GM12878 (cell line): Measurements from ENCODE around the gene ZNF620. TPM values are rescaled to one million over a fixed set of nuclear protein-coding genes. Genes with fewer than 3 reads are reported as not detected.

ENCODE experiments used
- polyA plus RNA-seq, 11 experiments: library from polyadenylated mRNA; depleted of rRNA in 4 of 11; unstranded in 6 of 11; stranded (reverse) in 5 of 11; fragments of >200 nt; fragmentation: Nextera tagmentation in 4 of 11; fragmentation: Illumina TruSeq in 1 of 11; extraction: Ambion mirVana in 4 of 11; extraction: Trizol in 1 of 11; gene quantifications; 1 replicate in 1 of 11; 2 replicates in 10 of 11; pipeline versions ENCODE4 v1.2.1 to v1.2.3, GENCODE V29; 2011 to 2016; ENCODE audit warnings: inconsistent platforms in 2 of 11, missing spikeins in 2 of 11, low read depth in 1 of 11
- small RNA-seq: library from RNA; depleted of rRNA; stranded (forward); fragments of <200 nt; gene quantifications from one replicate; pipeline ENCODE3, GENCODE V24; 2014
- total RNA-seq, 4 experiments: library from RNA; depleted of rRNA in 3 of 4; stranded (reverse); fragments of >200 nt in 3 of 4; fragmentation: Illumina TruSeq in 1 of 4; extraction: Trizol in 1 of 4; gene quantifications; 2 replicates each; pipeline versions ENCODE4 v1.2.1 to v1.2.3, GENCODE V29; 2013 to 2021

The ZNF620 gene
- total and polyA plus RNA-seq, 10 of the 15 experiments (the other 5 are each of a cell fraction or from before 2014, with no cell fraction given): 1.3 to 4.3 (median 2.2) TPM

Small RNAs within 50 kb of the gene (small RNA-seq; reads per million reads assigned to genes)
- 0.16 reads per million for gene RNU5B-2P

Other genes with a start within 250 kb of the ZNF620 start
- 15.4 and 18.4 TPM in 2 replicates for gene EIF1B, start 196.3 kb upstream of the ZNF620 start, total RNA-seq (2014; rRNA removed)
- gene EIF1B, start 196.3 kb upstream of the ZNF620 start, total RNA-seq (2014; rRNA removed; fragmentation: Illumina TruSeq; extraction: Trizol): 35.7 and 36.2 TPM in 2 replicates
- gene EIF1B, start 196.3 kb upstream of the ZNF620 start, total RNA-seq (2021): 35.7 and 38.9 TPM in 2 replicates
- 28.8 and 34.8 TPM in 2 replicates for gene EIF1B, start 196.3 kb upstream of the ZNF620 start, polyA plus RNA-seq (2011; rRNA removed)
- 50.0 and 50.2 TPM in 2 replicates for gene EIF1B, start 196.3 kb upstream of the ZNF620 start, polyA plus RNA-seq (2014; fragmentation: Illumina TruSeq; extraction: Trizol)
- 10 to 100 TPM; 69.3 to 75.6 TPM for gene EIF1B, start 196.3 kb upstream of the ZNF620 start, polyA plus RNA-seq (2014; fragmentation: Nextera tagmentation; extraction: Ambion mirVana)
- 31.4 and 32.4 TPM in 2 replicates for gene EIF1B, start 196.3 kb upstream of the ZNF620 start, polyA plus RNA-seq (2014; rRNA removed)
- gene EIF1B, start 196.3 kb upstream of the ZNF620 start, polyA plus RNA-seq (2016; fragmentation: Nextera tagmentation; extraction: Ambion mirVana): 10 to 100 TPM; 69.4 to 72.5 TPM
- not detected in 2 replicates for gene ENTPD3, start 118.9 kb upstream of the ZNF620 start, total RNA-seq (2014; rRNA removed)
- gene ENTPD3, start 118.9 kb upstream of the ZNF620 start, total RNA-seq (2014; rRNA removed; fragmentation: Illumina TruSeq; extraction: Trizol): not detected in 2 replicates
- not detected in 2 replicates for gene ENTPD3, start 118.9 kb upstream of the ZNF620 start, total RNA-seq (2021)
- not detected in 2 replicates for gene ENTPD3, start 118.9 kb upstream of the ZNF620 start, polyA plus RNA-seq (2011; rRNA removed)
- 0.03 TPM in 1 of 2 replicates, not detected in the other for gene ENTPD3, start 118.9 kb upstream of the ZNF620 start, polyA plus RNA-seq (2014; fragmentation: Illumina TruSeq; extraction: Trizol)
- gene ENTPD3, start 118.9 kb upstream of the ZNF620 start, polyA plus RNA-seq (2014; fragmentation: Nextera tagmentation; extraction: Ambion mirVana): not detected
- not detected in 2 replicates for gene ENTPD3, start 118.9 kb upstream of the ZNF620 start, polyA plus RNA-seq (2014; rRNA removed)
- not detected for gene ENTPD3, start 118.9 kb upstream of the ZNF620 start, polyA plus RNA-seq (2016; fragmentation: Nextera tagmentation; extraction: Ambion mirVana)
- 586 and 696 TPM in 2 replicates for gene RPL14, start 48.7 kb upstream of the ZNF620 start, total RNA-seq (2014; rRNA removed)
- gene RPL14, start 48.7 kb upstream of the ZNF620 start, total RNA-seq (2014; rRNA removed; fragmentation: Illumina TruSeq; extraction: Trizol): 1,267 and 1,271 TPM in 2 replicates
- gene RPL14, start 48.7 kb upstream of the ZNF620 start, total RNA-seq (2021): 3,008 and 3,127 TPM in 2 replicates
- gene RPL14, start 48.7 kb upstream of the ZNF620 start, polyA plus RNA-seq (2011; rRNA removed): 530 and 533 TPM in 2 replicates
- gene RPL14, start 48.7 kb upstream of the ZNF620 start, polyA plus RNA-seq (2014; fragmentation: Illumina TruSeq; extraction: Trizol): 1,545 and 1,707 TPM in 2 replicates
- gene RPL14, start 48.7 kb upstream of the ZNF620 start, polyA plus RNA-seq (2014; fragmentation: Nextera tagmentation; extraction: Ambion mirVana): 1,000 to 10,000 TPM; 1,643 to 2,149 TPM
- gene RPL14, start 48.7 kb upstream of the ZNF620 start, polyA plus RNA-seq (2014; rRNA removed): 927 and 1,005 TPM in 2 replicates
- gene RPL14, start 48.7 kb upstream of the ZNF620 start, polyA plus RNA-seq (2016; fragmentation: Nextera tagmentation; extraction: Ambion mirVana): 100 to 1,000 TPM; 806 to 849 TPM
- gene ZNF619, start 28.9 kb upstream of the ZNF620 start, total RNA-seq (2014; rRNA removed): 3.7 and 4.2 TPM in 2 replicates
- 3.8 and 4.1 TPM in 2 replicates for gene ZNF619, start 28.9 kb upstream of the ZNF620 start, total RNA-seq (2014; rRNA removed; fragmentation: Illumina TruSeq; extraction: Trizol)
- gene ZNF619, start 28.9 kb upstream of the ZNF620 start, total RNA-seq (2021): 5.9 and 7.5 TPM in 2 replicates
- gene ZNF619, start 28.9 kb upstream of the ZNF620 start, polyA plus RNA-seq (2011; rRNA removed): 5.3 and 5.4 TPM in 2 replicates
- gene ZNF619, start 28.9 kb upstream of the ZNF620 start, polyA plus RNA-seq (2014; fragmentation: Illumina TruSeq; extraction: Trizol): 3.9 and 4.8 TPM in 2 replicates
- under 1 TPM; 0.42 to 0.89 TPM for gene ZNF619, start 28.9 kb upstream of the ZNF620 start, polyA plus RNA-seq (2014; fragmentation: Nextera tagmentation; extraction: Ambion mirVana)
- 3.7 TPM in 2 replicates for gene ZNF619, start 28.9 kb upstream of the ZNF620 start, polyA plus RNA-seq (2014; rRNA removed)
- gene ZNF619, start 28.9 kb upstream of the ZNF620 start, polyA plus RNA-seq (2016; fragmentation: Nextera tagmentation; extraction: Ambion mirVana): 1 to 10 TPM; 2.6 to 2.7 TPM
- gene ZNF621, start 18.9 kb downstream of the ZNF620 start, total RNA-seq (2014; rRNA removed): 11.4 and 12.1 TPM in 2 replicates
- 12.4 and 12.8 TPM in 2 replicates for gene ZNF621, start 18.9 kb downstream of the ZNF620 start, total RNA-seq (2014; rRNA removed; fragmentation: Illumina TruSeq; extraction: Trizol)
- gene ZNF621, start 18.9 kb downstream of the ZNF620 start, total RNA-seq (2021): 14.2 and 16.4 TPM in 2 replicates
- 26.3 and 31.5 TPM in 2 replicates for gene ZNF621, start 18.9 kb downstream of the ZNF620 start, polyA plus RNA-seq (2011; rRNA removed)
- 18.7 and 26.2 TPM in 2 replicates for gene ZNF621, start 18.9 kb downstream of the ZNF620 start, polyA plus RNA-seq (2014; fragmentation: Illumina TruSeq; extraction: Trizol)
- gene ZNF621, start 18.9 kb downstream of the ZNF620 start, polyA plus RNA-seq (2014; fragmentation: Nextera tagmentation; extraction: Ambion mirVana): 1 to 10 TPM; 2.9 to 4.3 TPM
- gene ZNF621, start 18.9 kb downstream of the ZNF620 start, polyA plus RNA-seq (2014; rRNA removed): 11.2 and 13.4 TPM in 2 replicates
- gene ZNF621, start 18.9 kb downstream of the ZNF620 start, polyA plus RNA-seq (2016; fragmentation: Nextera tagmentation; extraction: Ambion mirVana): 1 to 10 TPM; 5.8 to 7.8 TPM